C4-2B (cell line): Measurements from ENCODE around the gene AHCYL2.

Experiments
- CTCF ChIP-seq: fragments of 450-650 bp; conservative IDR thresholded peaks from 2 replicates; pipeline ENCODE4 v1.5.1; 2017; ENCODE audit warnings: mild to moderate bottlenecking
- ZFX ChIP-seq: fragments of 450-650 bp; IDR thresholded peaks from 2 replicates; pipeline ENCODE4 v1.6.1; 2017

DNA sequence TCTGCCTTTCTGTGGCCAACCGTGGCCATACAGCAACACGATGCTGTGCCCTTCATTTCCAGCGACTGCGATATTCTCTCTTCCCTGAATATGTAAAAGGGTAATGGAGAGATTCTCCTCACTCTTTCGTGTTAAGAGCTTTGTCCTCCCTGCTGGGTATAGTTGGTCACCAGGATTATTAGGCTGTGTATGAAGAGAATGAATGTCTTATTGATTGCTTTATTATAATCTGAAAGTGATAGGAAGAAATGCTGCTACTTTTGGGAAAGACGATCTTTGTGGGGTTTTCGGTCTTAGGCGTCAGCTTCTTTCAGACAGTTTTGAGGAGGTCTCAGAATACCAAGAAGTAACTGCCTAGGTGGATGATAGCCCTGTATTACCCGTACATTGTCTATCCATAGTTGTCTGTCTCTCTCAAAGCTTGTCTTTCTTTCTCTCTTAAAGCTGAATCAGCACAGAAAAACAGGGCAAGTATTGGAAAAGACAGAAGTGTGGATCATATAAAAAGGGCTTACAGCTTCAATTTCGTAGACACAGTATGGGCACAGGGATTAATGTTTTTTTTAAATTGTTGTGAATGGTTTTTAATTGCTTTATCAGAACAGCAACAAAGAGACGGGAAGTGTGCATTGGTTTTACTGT lies 1.2 kb downstream of the AHCYL2 start:
- TF ChIP-seq CTCF (no peak), ZFX (no peak)
